Keratinocyte (primary cell): ENCODE data around the gene AAMP. TPM values are rescaled to one million over a fixed set of nuclear protein-coding genes. Genes with fewer than 3 reads are reported as not detected.
"Not testable (repeated sequence)": the region's sequence is repeated elsewhere in the genome, so short reads cannot be mapped to it uniquely, and the experiment has no call there.

Experiments used
- DNase-seq: peaks from one replicate; pipeline ENCODE4 v3.0.0-alpha.2; 2011; ENCODE audit warnings: low read depth, missing footprints, low spot score
- FAIRE-seq: peaks from 2 replicates; lab custom pipeline; 2011; peaks lifted over from hg19 to GRCh38; lab: Jason Lieb, UNC
- H2AFZ ChIP-seq: 2 replicates; pipeline ENCODE4 v1.6.0; 2012; ENCODE audit warnings: low read length, control low read depth, inconsistent platforms; ENCODE audit not compliant: control insufficient read depth
- H3K27ac ChIP-seq: 2 replicates; pipeline ENCODE4 v1.5.1; 2011; ENCODE audit warnings: low read length; ENCODE audit not compliant: control insufficient read depth, insufficient read depth
- H3K27me3 ChIP-seq: 3 replicates; pipeline ENCODE4 v1.6.0; 2011; ENCODE audit warnings: low read length; ENCODE audit not compliant: control insufficient read depth, insufficient read depth; ENCODE audit errors: extremely low read depth
- H3K36me3 ChIP-seq, 2 experiments: 2 replicates in 1 of 2; 3 replicates in 1 of 2; pipeline ENCODE4 v1.5.1; 2011; ENCODE audit warnings: low read length in 2 of 2, mild to moderate bottlenecking in 1 of 2; ENCODE audit not compliant: control insufficient read depth in 2 of 2, insufficient read depth in 2 of 2; ENCODE audit errors: extremely low read depth in 1 of 2
- H3K4me1 ChIP-seq: 3 replicates; pipeline ENCODE4 v1.5.1; 2011; ENCODE audit warnings: low read length; ENCODE audit not compliant: control insufficient read depth, insufficient read depth; ENCODE audit errors: extremely low read depth
- H3K4me2 ChIP-seq: 3 replicates; pipeline ENCODE4 v1.6.0; 2011; ENCODE audit warnings: low read depth, low read length; ENCODE audit not compliant: control insufficient read depth, insufficient read depth; ENCODE audit errors: extremely low read depth
- H3K4me3 ChIP-seq, 3 experiments: fragments of 200-600 bp in 1 of 3; sonication (generic) in 1 of 3; 2 replicates in 2 of 3; 3 replicates in 1 of 3; pipeline ENCODE4 v1.5.1; 2011 to 2016; ENCODE audit warnings: low read length in 3 of 3, mild to moderate bottlenecking in 3 of 3, control low read depth in 2 of 3, inconsistent platforms in 1 of 3, low read depth in 1 of 3, mixed read lengths in 1 of 3, mixed run types in 1 of 3, moderate library complexity in 1 of 3; ENCODE audit not compliant: control insufficient read depth in 2 of 3, insufficient read depth in 2 of 3; ENCODE audit errors: extremely low read depth in 1 of 3
- H3K79me2 ChIP-seq: 2 replicates; pipeline ENCODE4 v1.6.0; 2012; ENCODE audit warnings: low read length; ENCODE audit not compliant: control insufficient read depth, insufficient read depth
- H3K9ac ChIP-seq: 3 replicates; pipeline ENCODE4 v1.6.0; 2011; ENCODE audit warnings: low read length; ENCODE audit not compliant: control insufficient read depth, insufficient read depth; ENCODE audit errors: extremely low read depth
- H3K9me1 ChIP-seq: 3 replicates; pipeline ENCODE4 v1.6.0; 2011; ENCODE audit warnings: low read length; ENCODE audit not compliant: control insufficient read depth, insufficient read depth; ENCODE audit errors: extremely low read depth
- H3K9me3 ChIP-seq: 2 replicates; pipeline ENCODE4 v1.5.1; 2012; ENCODE audit warnings: low read depth, low read length; ENCODE audit not compliant: control insufficient read depth
- H4K20me1 ChIP-seq: 3 replicates; pipeline ENCODE4 v1.6.0; 2011; ENCODE audit warnings: low read length; ENCODE audit not compliant: control insufficient read depth, insufficient read depth; ENCODE audit errors: extremely low read depth
- CTCF ChIP-seq, 3 experiments: IDR thresholded peaks in 1 of 3; conservative IDR thresholded peaks in 1 of 3; optimal IDR thresholded peaks in 1 of 3; 2 replicates in 2 of 3; 3 replicates in 1 of 3; pipeline versions ENCODE3 to v1.5.1; 2011; ENCODE audit warnings: low read length in 3 of 3, mild to moderate bottlenecking in 3 of 3, moderate library complexity in 2 of 3, control low read depth in 1 of 3, inconsistent platforms in 1 of 3; ENCODE audit not compliant: insufficient read depth in 2 of 3; ENCODE audit errors: extremely low read depth in 1 of 3
- EZH2 ChIP-seq: IDR thresholded peaks from one replicate; pipeline ENCODE4 v1.6.1; 2012; ENCODE audit warnings: inconsistent platforms, mild to moderate bottlenecking, low read length, moderate library complexity
- dilution Hi-C: fragments of 300-500 bp; cut with MboI; formaldehyde crosslinking; loops from one replicate; pipeline ENCODE4 v1.7.0; 2020; ENCODE audit warnings: low sequenced_read_pairs; ENCODE audit not compliant: extremely low pct_ligation_motif_present
- polyA plus RNA-seq, 5 experiments: library from polyadenylated mRNA; depleted of rRNA in 3 of 5; stranded (reverse) in 3 of 5; stranded (forward) in 1 of 5; unstranded in 1 of 5; fragments of >200 nt; gene quantifications; 1 replicate in 1 of 5; 2 replicates in 3 of 5; 3 replicates in 1 of 5; pipeline versions ENCODE4 v1.2.1 to v1.2.3, GENCODE V29; 2011 to 2012; ENCODE audit warnings: missing spikeins in 2 of 5, low read depth in 1 of 5, low replicate concordance in 1 of 5

AAMP gene
- polyA plus RNA-seq, 1 donor (not counting 4 experiments of a cell fraction or from before 2014, with no cell fraction given) = 78.4 TPM

GRCh38 chr2:218274586-218274985 is 4.6 kb upstream of the AAMP start:
- H3K27me3 ChIP-seq = no peaks in the 10 kb centered on the region
- no peak overlapping the region for H3K4me3 ChIP-seq
- H3K9me1 ChIP-seq = no peaks in the 10 kb centered on the region
- H2AFZ ChIP-seq = no peak overlapping the region
- peaks cover 36% of the 10 kb centered on the region for H3K79me2 ChIP-seq
- DNase-seq = no peak
- no peaks in the 10 kb centered on the region for H3K9me3 ChIP-seq
- no peak overlapping the region for H3K9ac ChIP-seq
- dilution Hi-C loops = no loop called here
- TF ChIP-seq EZH2 (no peak), CTCF (optimal IDR thresholded peaks at IDR 0.05 in 1 of 3, IDR thresholded peaks at IDR 0.05 in 1 of 3, conservative IDR thresholded peaks at IDR 0.05 in 1 of 3; ENCODE audit: extremely low read depth in 1 of 3, insufficient read depth in 2 of 3, low read length in 3 of 3) (no peak)
- H3K4me1 ChIP-seq = peaks cover 23% of the 10 kb centered on the region
- no peak overlapping the region for H3K27ac ChIP-seq
- peaks cover 52 to 55% of the 10 kb centered on the region in 2 experiments for H3K36me3 ChIP-seq
- no peak for FAIRE-seq
- H3K4me2 ChIP-seq = no peak overlapping the region
- peaks cover 15% of the 10 kb centered on the region for H4K20me1 ChIP-seq

GRCh38 chr2:218273908-218274249 is 3.9 kb upstream of the AAMP start:
- TF ChIP-seq CTCF (optimal IDR thresholded peaks at IDR 0.05 in 1 of 3, IDR thresholded peaks at IDR 0.05 in 1 of 3, conservative IDR thresholded peaks at IDR 0.05 in 1 of 3; ENCODE audit: extremely low read depth in 1 of 3, insufficient read depth in 2 of 3, low read length in 3 of 3) (no peak), EZH2 (no peak)
- no peaks in the 10 kb centered on the region for H3K9me3 ChIP-seq
- peaks cover 13% of the 10 kb centered on the region for H4K20me1 ChIP-seq
- no peak for FAIRE-seq
- DNase-seq = no peak
- peaks cover 27% of the 10 kb centered on the region for H3K4me1 ChIP-seq
- peaks cover 45 to 47% of the 10 kb centered on the region in 2 experiments for H3K36me3 ChIP-seq
- no peak overlapping the region for H2AFZ ChIP-seq
- H3K4me2 ChIP-seq = no peak overlapping the region
- peaks cover 2% of the 10 kb centered on the region for H3K9me1 ChIP-seq
- peaks cover 36% of the 10 kb centered on the region for H3K79me2 ChIP-seq
- no peaks in the 10 kb centered on the region for H3K27me3 ChIP-seq
- H3K4me3 ChIP-seq = no peak overlapping the region
- H3K27ac ChIP-seq = no peak overlapping the region
- no peak overlapping the region for H3K9ac ChIP-seq
- dilution Hi-C loops = no loop called here

- FAIRE-seq, H4K20me1 ChIP-seq, dilution Hi-C loops, H3K4me3 ChIP-seq, H3K27me3 ChIP-seq, H3K9me3 ChIP-seq, H3K9me1 ChIP-seq, DNase-seq, H2AFZ ChIP-seq: not testable (repeated sequence)
- H3K9ac ChIP-seq = peak overlapping the region; percentile 56
- peak overlapping the region; percentile 65 for H3K27ac ChIP-seq
- H3K36me3 ChIP-seq = peaks cover 40 to 42% of the 10 kb centered on the region in 2 experiments
- peaks cover 31% of the 10 kb centered on the region for H3K79me2 ChIP-seq
- peaks cover 27% of the 10 kb centered on the region for H3K4me1 ChIP-seq
- H3K4me2 ChIP-seq = peak overlapping the region; percentile 45
These were observed 3.4 kb upstream of the AAMP start for GRCh38 chr2:218273214-218273907.
